SH-SY5Y (cell line): ENCODE measurements around the gene RPL4.

Experiments used
- GATA2 ChIP-seq: IDR thresholded peaks from 2 replicates; pipeline ENCODE4 v1.6.1; 2011; ENCODE audit warnings: mild to moderate bottlenecking, low read depth, low read length
- GATA3 ChIP-seq: IDR thresholded peaks from 2 replicates; pipeline ENCODE4 v1.6.1; 2011; ENCODE audit warnings: low read depth, mild to moderate bottlenecking, low read length, moderate library complexity

DNA sequence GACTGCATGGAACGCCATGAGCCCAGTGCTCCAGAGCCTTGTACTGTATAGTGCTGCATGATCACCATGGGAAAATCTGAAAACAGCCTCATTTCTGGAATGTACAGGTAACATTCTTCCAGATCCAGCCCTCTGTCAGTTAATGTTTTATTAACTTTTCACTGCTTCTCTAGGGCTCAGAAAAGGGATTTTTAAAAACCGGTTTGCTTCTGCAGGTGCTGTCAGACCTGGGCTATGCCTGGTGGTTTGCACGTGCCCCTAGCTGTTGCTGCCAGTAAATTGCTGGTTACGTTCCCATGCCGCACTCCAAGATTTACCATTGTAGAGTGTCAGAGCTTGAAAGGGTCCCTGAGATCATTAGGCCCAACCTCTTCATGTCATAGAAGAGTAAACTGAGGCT is 16.1 kb downstream of the RPL4 start:
- TF ChIP-seq GATA2 (no peak), GATA3 (no peak)
